T-helper 17 cell (primary cell): ENCODE results near the gene PTPRQ. TPM values are rescaled to one million over a fixed set of nuclear protein-coding genes. Genes with fewer than 3 reads are reported as not detected.
"Not testable (repeated sequence)": the region's sequence is repeated elsewhere in the genome, so short reads cannot be mapped to it uniquely, and the experiment has no call there.

Experiments used
- ATAC-seq: fragments of 150-1000 bp; cut with Tn5 transposase; 2 replicates; pipeline ENCODE4 v1.10.0; 2021; ENCODE audit warnings: mild to moderate bottlenecking, moderate library complexity
- DNase-seq, 3 donors: peaks; one replicate each; pipeline versions ENCODE4 v3.0.0 to v3.0.0-alpha.2; 2020 to 2021
- H3K9me3 ChIP-seq: one replicate; pipeline ENCODE4 v1.7.0; 2013; ENCODE audit warnings: low read length, mild to moderate bottlenecking; ENCODE audit not compliant: control insufficient read depth, poor library complexity, severe bottlenecking
- H3K27ac Mint-ChIP-seq: one replicate; pipeline ENCODE4 v1.8.0; 2022; ENCODE audit warnings: mild to moderate bottlenecking, moderate library complexity, mixed read lengths
- H3K27me3 Mint-ChIP-seq: one replicate; pipeline ENCODE4 v1.8.0; 2022; ENCODE audit warnings: mixed read lengths
- H3K36me3 Mint-ChIP-seq: one replicate; pipeline ENCODE4 v1.8.0; 2022; ENCODE audit warnings: low read depth, mixed read lengths
- H3K4me1 Mint-ChIP-seq: one replicate; pipeline ENCODE4 v1.8.0; 2022; ENCODE audit warnings: mild to moderate bottlenecking, mixed read lengths
- H3K4me3 Mint-ChIP-seq: one replicate; pipeline ENCODE4 v1.8.0; 2022; ENCODE audit warnings: mild to moderate bottlenecking, moderate library complexity, mixed read lengths
- total RNA-seq, 4 donors: library from RNA in 2 of 4; stranded (reverse) in 2 of 4; gene quantifications; one replicate each; pipeline ENCODE4 v1.2.3 and lab custom pipeline; 2022 to 2026

Gene PTPRQ
- total RNA-seq, 2 donors from 2014 or later: not detected

- H3K27me3 Mint-ChIP-seq: no peaks in the 10 kb centered on the region
- no peaks in the 10 kb centered on the region for H3K4me1 Mint-ChIP-seq
- DNase-seq: no peak
- no peak overlapping the region for H3K27ac Mint-ChIP-seq
- no peak for ATAC-seq
- H3K4me3 Mint-ChIP-seq: no peak overlapping the region
- no peaks in the 10 kb centered on the region for H3K36me3 Mint-ChIP-seq
- H3K9me3 ChIP-seq: no peaks in the 10 kb centered on the region
Observed at GRCh38 chr12:80643961-80644360, 199.9 kb downstream of the PTPRQ start.

GRCh38 chr12:80648881-80649280, 204.8 kb downstream of the PTPRQ start:
- no peaks in the 10 kb centered on the region for H3K36me3 Mint-ChIP-seq
- no peaks in the 10 kb centered on the region for H3K27me3 Mint-ChIP-seq
- no peaks in the 10 kb centered on the region for H3K9me3 ChIP-seq
- no peaks in the 10 kb centered on the region for H3K4me1 Mint-ChIP-seq
- DNase-seq (no peak), ATAC-seq (no peak)
- H3K4me3 Mint-ChIP-seq: no peak overlapping the region
- H3K27ac Mint-ChIP-seq: no peak overlapping the region

DNA sequence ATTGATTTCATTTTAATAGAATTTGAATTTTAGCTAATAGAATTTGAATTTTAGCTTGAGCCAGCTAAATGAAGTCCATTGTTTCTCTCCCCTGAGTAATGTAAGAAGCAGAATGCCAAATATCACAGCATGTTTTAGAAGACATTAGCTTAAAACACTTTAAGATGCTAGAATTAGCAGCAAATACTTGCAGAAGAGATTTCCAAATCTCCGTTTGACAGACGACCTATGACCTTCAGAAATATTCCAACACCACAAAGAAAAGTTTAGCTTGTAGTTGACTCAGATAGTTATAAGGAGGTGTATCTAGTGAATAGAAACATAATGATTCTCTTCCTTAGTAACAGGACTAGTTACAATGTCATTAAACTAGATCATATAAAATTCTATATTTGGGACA, 211.7 kb downstream of the PTPRQ start:
- no peak for ATAC-seq
- H3K36me3 Mint-ChIP-seq: no peaks in the 10 kb centered on the region

DNA sequence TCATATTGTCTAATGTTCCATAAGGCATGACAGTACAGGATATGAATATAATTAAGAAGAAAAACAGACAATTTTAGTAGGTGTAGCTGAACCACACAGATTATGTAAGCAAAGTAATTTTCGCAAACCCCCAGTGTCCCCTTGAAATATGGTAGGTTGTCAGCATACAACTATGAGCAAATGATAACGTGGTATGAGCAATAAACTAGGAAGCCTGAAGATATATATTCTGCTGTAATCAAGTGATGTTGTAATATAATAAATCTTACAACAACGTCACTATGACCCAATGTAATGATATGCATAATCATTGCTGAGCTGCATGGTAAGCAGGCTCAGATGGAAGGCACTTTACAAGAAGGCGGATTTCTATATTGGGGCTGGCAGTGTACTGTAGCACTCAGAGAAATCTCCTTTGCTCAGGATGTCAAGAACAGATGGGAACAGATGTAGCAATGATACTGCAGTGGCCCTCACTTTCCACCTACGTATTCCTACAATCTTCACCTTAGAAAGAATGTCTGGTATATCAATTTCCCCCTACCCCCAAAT, 215.6 kb downstream of the PTPRQ start:
- Mint-ChIP-seq H3K27me3 (no peaks in the 10 kb centered on the region), H3K4me3 (no peak overlapping the region), H3K27ac (no peak overlapping the region), H3K4me1 (no peaks in the 10 kb centered on the region), H3K36me3 (no peaks in the 10 kb centered on the region)
- DNase-seq: no peak
- ATAC-seq: no peak
- no peaks in the 10 kb centered on the region for H3K9me3 ChIP-seq

More for the DNA sequence above, 211.7 kb downstream of the PTPRQ start:
- Mint-ChIP-seq H3K4me1 (no peaks in the 10 kb centered on the region), H3K27ac (no peak overlapping the region), H3K4me3 (no peak overlapping the region), H3K27me3 (no peaks in the 10 kb centered on the region)
- no peaks in the 10 kb centered on the region for H3K9me3 ChIP-seq
- DNase-seq: no peak

GRCh38 chr12:80662586-80662985, 218.6 kb downstream of the PTPRQ start:
- Mint-ChIP-seq H3K36me3 (no peaks in the 10 kb centered on the region), H3K4me3 (no peak overlapping the region), H3K4me1 (no peaks in the 10 kb centered on the region), H3K27ac (no peak overlapping the region), H3K27me3 (no peaks in the 10 kb centered on the region)
- no peak for DNase-seq
- no peak for ATAC-seq
- no peaks in the 10 kb centered on the region for H3K9me3 ChIP-seq

GRCh38 chr12:80670214-80670613, 226.2 kb downstream of the PTPRQ start:
- Mint-ChIP-seq H3K4me1 (no peaks in the 10 kb centered on the region), H3K27ac (no peak overlapping the region), H3K36me3 (no peaks in the 10 kb centered on the region), H3K4me3 (no peak overlapping the region), H3K27me3 (no peaks in the 10 kb centered on the region)
- no peak for DNase-seq
- no peak for ATAC-seq
- H3K9me3 ChIP-seq: no peaks in the 10 kb centered on the region

DNA sequence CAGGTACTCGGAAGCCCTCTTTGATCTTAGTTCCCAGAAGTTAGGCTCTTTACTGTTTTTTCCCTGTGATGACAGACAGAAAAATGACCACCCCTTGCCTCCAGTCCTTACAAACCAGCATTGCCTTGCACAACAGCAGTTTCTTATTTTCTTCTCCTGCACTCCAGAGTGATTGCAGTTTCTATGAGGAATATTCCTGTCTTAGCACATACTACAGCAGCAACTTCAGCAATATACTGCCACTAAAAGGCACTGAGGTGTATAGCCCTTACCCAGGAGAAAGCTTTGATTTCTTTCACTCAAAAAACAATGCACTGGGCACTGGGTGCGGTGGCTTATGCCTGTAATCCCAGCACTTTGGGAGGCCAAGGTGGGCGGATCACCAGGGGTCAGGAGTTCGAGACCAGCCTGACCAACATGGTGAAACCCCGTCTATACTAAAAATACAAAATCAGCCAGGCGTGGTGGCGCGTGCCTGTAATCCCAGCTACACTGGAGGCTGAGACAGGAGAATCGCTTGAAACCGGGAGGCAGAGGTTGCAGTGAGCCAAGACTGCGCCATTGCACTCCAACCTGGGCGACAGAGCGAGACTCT, 232.1 kb downstream of the PTPRQ start:
- not testable (repeated sequence) for H3K4me1 Mint-ChIP-seq

DNA sequence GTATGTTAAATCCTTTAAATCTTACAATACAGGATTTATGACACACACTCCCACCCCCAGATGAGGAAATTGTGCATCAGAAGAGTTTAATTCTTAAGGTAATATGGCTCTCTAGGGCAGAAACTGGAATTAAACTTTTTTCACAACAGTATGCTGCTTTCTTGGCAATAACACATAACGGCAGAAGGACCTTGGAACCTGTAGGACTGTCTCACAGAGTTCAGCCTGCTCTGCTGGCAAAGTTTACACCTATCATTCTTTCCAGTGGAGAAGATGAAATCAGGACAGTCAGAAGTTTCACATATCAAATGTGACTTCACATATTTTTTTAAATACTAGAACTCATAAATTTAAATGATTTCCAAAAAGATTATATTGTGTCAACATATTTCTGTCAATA, 232.8 kb downstream of the PTPRQ start:
- ATAC-seq (no peak), DNase-seq (no peak)
- Mint-ChIP-seq H3K4me3 (no peak overlapping the region), H3K4me1 (no peaks in the 10 kb centered on the region), H3K27ac (no peak overlapping the region), H3K36me3 (no peaks in the 10 kb centered on the region), H3K27me3 (no peaks in the 10 kb centered on the region)
- H3K9me3 ChIP-seq: no peaks in the 10 kb centered on the region

More for the DNA sequence above, 232.1 kb downstream of the PTPRQ start:
- H3K27me3 Mint-ChIP-seq, H3K36me3 Mint-ChIP-seq, H3K27ac Mint-ChIP-seq, H3K4me3 Mint-ChIP-seq, H3K9me3 ChIP-seq, DNase-seq, ATAC-seq: not testable (repeated sequence)

GRCh38 chr12:80677994-80678393, 234.0 kb downstream of the PTPRQ start:
- H3K27ac Mint-ChIP-seq: no peak overlapping the region
- H3K9me3 ChIP-seq: no peaks in the 10 kb centered on the region
- H3K4me1 Mint-ChIP-seq: no peaks in the 10 kb centered on the region
- H3K4me3 Mint-ChIP-seq: no peak overlapping the region
- ATAC-seq (no peak), DNase-seq (no peak)
- H3K27me3 Mint-ChIP-seq: no peaks in the 10 kb centered on the region
- H3K36me3 Mint-ChIP-seq: no peaks in the 10 kb centered on the region

DNA sequence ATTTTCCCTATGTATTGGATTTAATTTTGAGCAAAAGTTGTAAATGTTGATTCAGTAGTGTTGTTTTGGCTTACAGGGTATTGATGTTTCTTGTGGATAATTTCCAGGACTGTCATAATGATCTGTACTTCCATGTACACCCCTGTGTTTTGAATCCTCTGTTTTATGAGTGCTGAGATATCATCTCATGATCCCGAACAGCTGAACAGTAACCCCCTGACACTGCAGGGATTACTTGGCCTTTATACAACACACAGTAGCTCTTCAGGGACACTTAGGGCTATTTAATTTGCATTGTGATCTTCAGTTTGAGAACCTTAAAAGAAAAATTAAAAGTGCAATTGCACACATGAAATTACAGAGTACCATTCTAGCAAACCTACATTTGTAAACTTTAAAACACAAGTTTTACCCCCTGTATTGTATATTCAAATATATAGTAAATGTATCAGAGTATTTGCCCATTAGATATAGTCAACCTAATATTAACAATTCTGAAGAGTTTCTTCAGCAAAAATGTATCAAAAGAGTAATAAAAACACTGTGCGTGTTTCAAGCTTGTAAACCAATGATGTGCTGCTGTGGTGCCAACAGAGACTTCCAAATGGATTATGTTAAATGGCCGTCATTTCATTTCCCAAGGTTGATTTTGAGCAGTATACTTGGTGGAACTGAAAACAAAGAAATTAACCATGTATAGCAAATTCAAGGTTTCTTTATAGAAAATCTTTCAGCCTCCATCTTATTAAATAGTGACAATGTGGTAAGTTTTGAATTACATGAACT, 235.5 kb downstream of the PTPRQ start:
- Mint-ChIP-seq H3K4me3 (no peak overlapping the region), H3K27ac (no peak overlapping the region), H3K36me3 (no peaks in the 10 kb centered on the region), H3K4me1 (no peaks in the 10 kb centered on the region), H3K27me3 (no peaks in the 10 kb centered on the region)
- ATAC-seq: no peak
- H3K9me3 ChIP-seq: no peaks in the 10 kb centered on the region
- DNase-seq: no peak

GRCh38 chr12:80681287-80681686, 237.3 kb downstream of the PTPRQ start:
- DNase-seq (no peak), ATAC-seq (no peak)
- no peaks in the 10 kb centered on the region for H3K9me3 ChIP-seq
- Mint-ChIP-seq H3K27ac (no peak overlapping the region), H3K4me3 (no peak overlapping the region), H3K27me3 (no peaks in the 10 kb centered on the region), H3K4me1 (no peaks in the 10 kb centered on the region), H3K36me3 (no peaks in the 10 kb centered on the region)

DNA sequence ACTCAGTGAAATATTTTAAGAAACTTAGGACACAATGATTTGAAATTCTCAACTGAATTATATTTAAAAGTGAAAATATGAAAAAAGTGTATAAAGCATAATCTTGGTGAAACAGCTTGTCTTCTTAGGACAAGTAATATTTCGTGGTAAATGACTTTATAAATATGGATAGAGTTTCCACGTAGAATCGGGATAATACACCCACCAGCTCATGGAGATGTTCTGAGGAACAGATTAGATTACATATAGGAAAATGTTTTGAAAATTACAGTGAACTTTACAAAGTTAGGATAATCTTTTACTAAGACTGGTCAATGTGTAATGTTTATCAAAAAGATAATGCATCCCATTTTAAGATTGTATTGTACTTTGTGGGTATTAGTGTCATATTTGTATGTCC, 237.8 kb downstream of the PTPRQ start:
- Mint-ChIP-seq H3K4me3 (no peak overlapping the region), H3K4me1 (no peaks in the 10 kb centered on the region), H3K36me3 (no peaks in the 10 kb centered on the region), H3K27me3 (no peaks in the 10 kb centered on the region), H3K27ac (no peak overlapping the region)
- no peak for DNase-seq
- no peaks in the 10 kb centered on the region for H3K9me3 ChIP-seq
- ATAC-seq: no peak

GRCh38 chr12:80684077-80684495, 240.1 kb downstream of the PTPRQ start:
- Mint-ChIP-seq H3K36me3 (no peaks in the 10 kb centered on the region), H3K27ac (no peak overlapping the region), H3K4me3 (no peak overlapping the region), H3K4me1 (no peaks in the 10 kb centered on the region), H3K27me3 (no peaks in the 10 kb centered on the region)
- no peaks in the 10 kb centered on the region for H3K9me3 ChIP-seq
- DNase-seq (no peak), ATAC-seq (no peak)

DNA sequence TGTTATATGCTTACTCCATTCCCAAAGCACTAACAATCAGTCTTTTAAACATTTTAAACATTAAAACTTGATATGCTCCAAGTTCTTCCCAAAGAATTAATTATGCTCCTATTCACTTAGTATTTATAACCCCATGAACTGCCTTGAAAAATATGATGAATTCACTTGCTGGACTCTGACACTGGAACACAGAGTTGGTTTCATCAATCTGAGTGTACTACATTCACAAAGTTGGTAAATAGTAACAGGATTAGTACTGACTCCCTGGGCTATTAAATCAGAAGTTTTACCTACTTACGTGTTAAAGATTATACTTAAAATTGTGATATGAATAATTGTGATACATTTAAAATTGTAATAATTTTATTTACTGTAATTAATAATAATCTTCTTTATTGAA, 246.1 kb downstream of the PTPRQ start:
- Mint-ChIP-seq H3K36me3 (no peaks in the 10 kb centered on the region), H3K4me1 (no peaks in the 10 kb centered on the region)
- H3K9me3 ChIP-seq: no peaks in the 10 kb centered on the region

More for the DNA sequence above, 246.1 kb downstream of the PTPRQ start:
- no peaks in the 10 kb centered on the region for H3K27me3 Mint-ChIP-seq
- H3K27ac Mint-ChIP-seq: no peak overlapping the region
- ATAC-seq (no peak), DNase-seq (no peak)
- H3K4me3 Mint-ChIP-seq: no peak overlapping the region
